Left lobe of liver (tissue), 1 donor: ENCODE results near the gene URI1. TPM values are rescaled to one million over a fixed set of nuclear protein-coding genes. Genes with fewer than 3 reads are reported as not detected.

ENCODE experiments used
- total RNA-seq: library from RNA; stranded (reverse); gene quantifications from one replicate; pipeline ENCODE4 v1.2.1, GENCODE V29; 2021
- donor health status: DM: no; HTN: yes; CAD: no.

Gene URI1
- total RNA-seq, 1 donor from 2014 or later: 24.8 TPM

Other genes starting within 250 kb of the URI1 start
- 52.3 TPM for gene C19orf12, start 227.0 kb upstream of the URI1 start, total RNA-seq
- gene CCNE1, start 130.2 kb upstream of the URI1 start, total RNA-seq: 0.20 TPM